HG03378 (cell line): ENCODE data around the gene RANBP3.
"Not testable (repeated sequence)": the region's sequence is repeated elsewhere in the genome, so short reads cannot be mapped to it uniquely, and the experiment has no call there.

Source experiments
- ATAC-seq: cut with Tn5 transposase; IDR thresholded peaks from one replicate; pipeline ENCODE4 v1.9.1; 2021; ENCODE audit warnings: mild to moderate bottlenecking, moderate library complexity; ENCODE audit not compliant: unreplicated experiment

The RANBP3 gene

GRCh38 chr19:5977785-5978605, at the start of gene RANBP3:
Gene RANBP3, minus strand, starts transcription at chr19:5978140. Its CDS starts 58 bp downstream, at chr19:5978082.
- ATAC-seq, result peak; percentile 75

GRCh38 chr19:6026390-6027227, 48.7 kb upstream of the RANBP3 start:
- ATAC-seq, result no peak

- ATAC-seq, result not testable (repeated sequence)
Observed at GRCh38 chr19:6024756-6025155, 46.8 kb upstream of the RANBP3 start.

- ATAC-seq, result no peak
Observed at GRCh38 chr19:6023936-6024335, 46.0 kb upstream of the RANBP3 start.

- no peak for ATAC-seq
Observed at GRCh38 chr19:6023085-6023682, 45.2 kb upstream of the RANBP3 start.

GRCh38 chr19:6022570-6023064, 44.7 kb upstream of the RANBP3 start:
- no peak for ATAC-seq

GRCh38 chr19:6021878-6022569, 44.1 kb upstream of the RANBP3 start:
- no peak for ATAC-seq

- ATAC-seq, result no peak
Observed at GRCh38 chr19:6020972-6021805, 43.2 kb upstream of the RANBP3 start.

GRCh38 chr19:6020166-6020882, 42.4 kb upstream of the RANBP3 start:
- ATAC-seq, result no peak

GRCh38 chr19:6018786-6019185, 40.8 kb upstream of the RANBP3 start:
- no peak for ATAC-seq

- ATAC-seq, result no peak
Observed at GRCh38 chr19:6017576-6017975, 39.6 kb upstream of the RANBP3 start.

GRCh38 chr19:6015841-6016545, 38.1 kb upstream of the RANBP3 start:
- ATAC-seq, result no peak

- no peak for ATAC-seq
Observed at GRCh38 chr19:6014551-6015135, 36.7 kb upstream of the RANBP3 start.

GRCh38 chr19:6012426-6013170, 34.7 kb upstream of the RANBP3 start:
- no peak for ATAC-seq

GRCh38 chr19:6011794-6012193, 33.9 kb upstream of the RANBP3 start:
- ATAC-seq, result no peak

- no peak for ATAC-seq
Observed at GRCh38 chr19:6011206-6011605, 33.3 kb upstream of the RANBP3 start.

- ATAC-seq, result no peak
Observed at GRCh38 chr19:6010107-6010506, 32.2 kb upstream of the RANBP3 start.

- no peak for ATAC-seq
Observed at GRCh38 chr19:6007866-6008265, 29.9 kb upstream of the RANBP3 start.
